NCI-H1930 (cell line): ENCODE results near the gene HOXD9.

ENCODE experiments used
- DNase-seq, 2 experiments: peaks; one replicate each; lab custom pipeline; 2025; lab: John Stamatoyannopoulos, UW

The HOXD9 gene

DNA sequence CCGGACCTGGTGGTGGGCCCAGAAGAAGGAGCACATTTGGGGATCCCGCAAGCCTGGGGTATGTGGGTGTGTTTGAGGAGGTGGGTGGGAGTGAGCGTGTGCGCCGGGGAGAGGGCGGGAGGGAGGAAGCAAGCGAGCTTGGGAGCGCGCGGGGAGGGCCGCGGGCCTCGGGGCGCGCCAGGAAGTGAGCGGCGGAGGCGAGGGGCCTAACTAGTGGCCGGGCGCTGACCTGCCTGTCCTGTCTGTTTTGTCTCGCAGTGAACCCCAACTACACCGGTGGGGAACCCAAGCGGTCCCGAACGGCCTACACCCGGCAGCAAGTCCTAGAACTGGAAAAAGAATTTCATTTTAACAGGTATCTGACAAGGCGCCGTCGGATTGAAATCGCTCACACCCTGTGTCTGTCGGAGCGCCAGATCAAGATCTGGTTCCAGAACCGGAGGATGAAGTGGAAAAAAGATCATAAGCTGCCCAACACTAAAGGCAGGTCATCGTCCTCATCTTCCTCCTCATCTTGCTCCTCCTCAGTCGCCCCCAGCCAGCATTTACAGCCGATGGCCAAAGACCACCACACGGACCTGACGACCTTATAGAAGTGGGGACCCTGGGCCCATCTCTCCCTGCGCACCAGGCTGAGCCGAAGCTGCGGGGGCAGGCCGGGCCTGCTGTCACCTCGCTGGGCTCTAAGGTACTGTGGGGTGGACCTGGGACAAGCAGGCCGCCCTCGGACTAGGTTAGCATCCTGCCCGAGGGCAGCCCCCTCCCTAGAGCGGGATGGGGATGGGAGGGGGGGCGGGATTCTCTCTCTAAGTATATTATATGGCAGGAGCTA lies 30.0 kb downstream of the HOXD9 start:
- DNase-seq: no peak

GRCh38 chr2:176154576-176155252 lies 32.2 kb downstream of the HOXD9 start:
- DNase-seq: no peak

GRCh38 chr2:176155356-176156044 lies 33.0 kb downstream of the HOXD9 start:
- DNase-seq: no peak

DNA sequence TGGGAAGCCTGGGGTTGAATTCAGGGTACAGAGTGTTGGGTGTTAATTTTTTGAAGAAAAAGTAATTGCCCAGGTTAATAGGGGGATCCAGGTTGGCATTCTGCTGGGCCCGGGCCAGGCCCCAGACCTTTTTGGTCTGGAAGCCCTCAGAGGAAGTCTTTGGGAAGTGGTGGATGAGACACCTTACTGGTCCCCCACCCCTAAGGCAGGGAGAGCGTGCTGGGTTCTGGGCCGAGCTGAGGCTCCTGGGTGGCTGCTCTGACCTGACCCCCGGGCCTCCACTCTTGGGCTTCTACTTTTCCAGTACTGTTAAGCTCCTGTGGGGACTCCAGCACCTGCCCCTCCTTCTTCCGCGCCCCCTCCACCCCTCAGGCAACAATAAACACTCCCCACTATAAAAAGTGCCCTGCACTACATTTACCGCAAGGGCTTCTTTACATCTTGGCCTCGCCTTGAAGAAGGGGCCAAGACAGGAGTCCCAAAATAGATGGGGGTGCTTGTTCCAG lies 33.8 kb downstream of the HOXD9 start:
- DNase-seq: no peak

DNA sequence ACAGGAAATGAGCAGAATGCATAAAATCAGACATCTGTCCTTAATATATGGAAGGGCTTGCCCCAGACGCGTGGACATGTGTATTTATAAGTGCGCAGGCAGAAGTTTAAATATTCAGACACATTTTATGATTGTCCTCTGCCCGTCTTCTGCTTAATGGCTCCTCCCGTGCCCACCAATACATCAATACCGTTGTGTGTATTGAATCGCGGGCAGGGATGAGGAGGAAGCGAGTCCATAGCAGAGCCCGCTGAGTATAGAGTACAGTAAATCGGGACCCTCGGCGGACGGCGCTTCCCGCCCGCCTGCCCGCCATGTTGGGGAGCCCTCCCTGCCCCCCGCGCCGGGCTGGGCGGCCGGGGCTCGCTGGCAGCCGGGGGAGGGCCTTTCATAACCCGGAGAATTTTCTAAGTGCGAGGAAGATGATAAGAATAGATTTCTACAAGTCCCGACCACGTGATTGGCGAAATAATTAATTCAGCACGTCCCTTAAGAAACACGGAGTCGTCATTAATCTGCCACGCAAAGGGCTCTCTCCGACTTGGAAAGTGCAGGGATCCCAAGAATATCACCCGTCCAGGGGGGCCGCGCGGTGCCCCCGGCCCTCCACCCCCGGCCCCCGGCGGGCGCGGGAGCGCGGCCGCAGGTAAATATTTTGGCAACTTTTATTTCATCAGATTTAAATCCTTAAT lies 34.4 kb downstream of the HOXD9 start, which contains the start of gene HOXD3:
TSS of gene HOXD3 (plus strand) at position 501 of the 692 bp plus-strand sequence. CDS start 11,808 bp downstream, outside the sequence.
- DNase-seq: no peak

DNA sequence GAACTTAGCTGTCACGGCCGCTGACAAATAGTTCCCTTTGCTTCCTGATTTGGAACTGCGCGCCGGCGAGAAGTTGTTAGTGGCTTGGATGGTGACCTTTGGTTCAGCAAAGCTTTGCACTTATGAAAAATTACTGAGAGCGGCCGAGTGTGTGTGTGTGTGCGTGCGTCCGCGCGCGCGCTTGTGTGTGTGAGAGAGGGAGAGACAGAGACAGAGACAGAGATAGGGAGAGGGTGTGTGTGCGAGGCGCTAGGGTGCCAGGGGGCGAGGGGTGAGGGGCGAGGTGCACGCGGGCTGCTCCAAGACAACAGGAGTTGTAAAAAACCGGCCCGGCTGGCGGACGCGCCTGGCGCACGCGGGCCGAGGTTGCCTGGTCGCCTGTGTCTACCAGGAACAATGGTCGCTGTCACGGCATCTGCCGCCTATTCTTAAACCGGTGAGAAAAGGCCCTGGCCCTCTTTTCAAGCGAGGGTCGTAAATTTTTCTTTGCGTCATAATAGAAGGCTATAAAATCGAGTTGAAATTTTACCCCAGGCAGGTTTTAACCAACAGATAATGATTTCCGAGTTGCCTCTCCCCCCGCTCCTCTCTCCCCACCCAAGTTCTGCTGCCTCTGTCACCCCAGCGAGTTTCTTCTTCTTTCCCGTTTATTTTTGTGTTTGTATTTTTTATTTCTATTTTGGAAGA lies 35.1 kb downstream of the HOXD9 start:
- DNase-seq: peak; percentile 43 to 51

- no peak for DNase-seq
Observed at GRCh38 chr2:176158186-176158591, 35.7 kb downstream of the HOXD9 start.

GRCh38 chr2:176158855-176159662 lies 36.5 kb downstream of the HOXD9 start:
- no peak for DNase-seq

DNA sequence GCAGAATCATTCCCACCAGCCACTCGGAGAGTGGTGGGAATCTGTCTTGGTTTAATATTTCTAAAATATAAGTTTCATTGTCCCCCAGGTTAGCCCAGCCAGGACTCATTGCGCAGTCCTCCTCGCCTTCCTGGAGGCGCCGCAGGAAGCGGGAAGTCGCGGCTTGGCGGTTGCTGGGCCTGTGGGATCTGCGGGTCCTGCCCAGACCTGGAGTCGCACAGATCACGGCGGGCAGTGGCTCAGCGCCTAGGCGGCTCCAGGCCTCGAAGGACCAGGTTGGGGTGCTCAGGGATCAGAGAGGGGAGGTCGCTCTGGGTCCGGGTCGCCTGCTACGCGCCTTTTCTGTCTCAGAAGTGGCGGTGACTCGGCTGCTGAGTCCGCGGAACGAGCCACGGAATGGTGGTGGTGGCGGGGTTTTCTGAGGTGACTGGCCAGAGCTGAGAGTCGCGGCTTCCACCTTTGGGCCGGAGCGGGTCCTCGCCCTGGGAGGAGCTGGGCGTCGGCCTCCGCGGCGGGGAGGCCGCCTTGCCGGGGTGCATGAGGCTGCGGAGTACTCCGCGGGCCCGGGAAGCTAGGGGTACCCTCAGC lies 37.2 kb downstream of the HOXD9 start:
- no peak for DNase-seq

GRCh38 chr2:176160251-176160985 lies 37.9 kb downstream of the HOXD9 start:
- DNase-seq: no peak

DNA sequence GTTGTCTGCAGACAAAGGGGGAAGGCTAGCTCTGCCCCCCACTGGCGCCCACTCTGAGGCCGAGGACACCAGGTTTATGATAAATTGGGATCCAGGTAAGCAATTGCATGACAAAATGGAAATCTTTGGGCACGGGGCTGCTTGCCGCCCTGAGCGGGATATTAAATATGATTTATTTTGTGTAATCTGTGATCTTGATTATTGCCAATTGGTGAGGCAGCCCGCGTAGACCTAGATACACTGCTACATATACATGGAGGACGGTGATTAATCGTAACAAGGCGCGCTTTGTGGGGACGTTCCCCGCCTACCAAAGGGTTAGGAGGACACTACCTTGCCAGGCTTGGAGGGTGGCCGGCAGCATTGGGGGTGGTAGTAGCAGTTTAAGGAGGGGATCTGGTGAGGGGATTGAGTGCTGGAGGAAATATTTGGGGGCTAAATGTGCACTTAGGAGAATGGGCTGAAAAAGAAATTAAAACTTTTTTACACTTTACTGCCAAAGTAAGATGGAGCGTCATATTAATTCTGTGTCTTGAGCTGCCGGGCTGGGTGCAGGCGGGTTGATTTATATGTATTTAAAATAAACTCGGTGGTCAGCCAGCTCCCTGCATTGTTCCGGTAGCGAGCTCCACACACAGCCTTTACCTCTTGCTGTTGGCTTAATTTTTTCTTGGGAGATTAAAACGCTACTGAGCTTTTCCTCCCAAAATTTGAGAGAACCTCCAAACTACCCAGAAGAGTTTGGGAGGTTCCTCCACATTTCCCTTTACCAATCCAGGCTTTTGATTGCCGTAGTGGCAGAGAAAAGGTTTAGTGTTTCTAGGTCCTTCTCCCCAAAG lies 38.7 kb downstream of the HOXD9 start:
- no peak for DNase-seq

DNA sequence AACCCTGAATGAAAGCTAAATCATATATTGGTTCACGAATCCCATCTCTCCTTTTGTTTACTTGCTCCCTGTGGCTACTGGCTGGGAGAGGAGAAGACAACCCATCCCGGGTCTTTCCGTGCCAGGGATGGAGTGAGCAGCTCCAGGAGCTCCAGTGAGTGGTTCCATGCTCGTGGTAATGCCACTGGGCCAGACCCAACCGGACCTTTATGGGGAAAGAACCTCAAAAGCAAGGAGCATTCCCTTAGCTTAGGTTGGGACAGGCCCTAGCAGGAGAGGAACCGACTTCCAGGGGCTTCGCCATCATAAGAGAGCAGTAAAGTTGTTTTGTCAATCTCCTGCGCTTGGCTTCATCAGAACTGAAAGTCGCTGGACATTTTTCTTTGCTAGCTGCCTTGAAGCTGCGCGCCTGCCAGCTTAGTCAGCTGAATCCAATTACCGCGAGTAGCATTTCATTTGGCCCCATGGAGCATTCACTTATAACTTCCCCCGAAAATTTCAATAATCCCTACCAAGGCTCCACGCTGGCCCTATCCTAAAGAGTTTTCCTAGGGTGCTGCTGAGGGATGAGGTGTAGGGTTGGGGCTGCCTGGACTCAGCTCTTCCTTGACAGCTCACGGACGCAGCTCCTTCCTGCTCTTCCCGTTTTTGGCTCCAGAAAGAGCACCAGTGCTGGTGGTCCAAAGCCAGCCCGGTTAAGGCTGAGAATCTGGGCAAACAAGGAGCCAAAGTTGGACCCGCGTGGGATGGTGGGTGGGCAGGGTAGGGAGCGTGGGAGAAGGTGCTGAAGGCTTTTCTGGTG lies 39.5 kb downstream of the HOXD9 start:
- DNase-seq: no peak

GRCh38 chr2:176162911-176163671 lies 40.6 kb downstream of the HOXD9 start:
- no peak for DNase-seq

DNA sequence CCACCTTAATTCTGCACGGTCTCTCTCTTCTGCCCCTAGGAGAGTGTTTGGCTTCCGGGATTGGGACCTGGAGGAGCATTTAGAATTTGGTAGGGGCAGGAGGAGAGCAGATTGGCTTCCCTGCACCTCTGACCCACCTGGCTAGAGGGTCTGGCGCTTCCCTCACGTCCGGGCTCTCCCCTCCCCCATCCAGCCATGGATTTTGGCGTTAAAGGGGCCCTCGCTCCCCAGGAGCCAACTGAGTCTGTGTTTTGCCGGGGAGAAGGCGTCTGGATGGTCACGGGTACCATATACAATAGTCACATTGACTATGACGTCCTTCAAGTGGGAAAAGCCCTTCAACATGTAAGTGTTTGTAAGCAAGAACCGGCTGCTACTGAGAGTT lies 41.1 kb downstream of the HOXD9 start:
- no peak for DNase-seq

- no peak for DNase-seq
Observed at GRCh38 chr2:176164201-176164600, 41.7 kb downstream of the HOXD9 start.

DNA sequence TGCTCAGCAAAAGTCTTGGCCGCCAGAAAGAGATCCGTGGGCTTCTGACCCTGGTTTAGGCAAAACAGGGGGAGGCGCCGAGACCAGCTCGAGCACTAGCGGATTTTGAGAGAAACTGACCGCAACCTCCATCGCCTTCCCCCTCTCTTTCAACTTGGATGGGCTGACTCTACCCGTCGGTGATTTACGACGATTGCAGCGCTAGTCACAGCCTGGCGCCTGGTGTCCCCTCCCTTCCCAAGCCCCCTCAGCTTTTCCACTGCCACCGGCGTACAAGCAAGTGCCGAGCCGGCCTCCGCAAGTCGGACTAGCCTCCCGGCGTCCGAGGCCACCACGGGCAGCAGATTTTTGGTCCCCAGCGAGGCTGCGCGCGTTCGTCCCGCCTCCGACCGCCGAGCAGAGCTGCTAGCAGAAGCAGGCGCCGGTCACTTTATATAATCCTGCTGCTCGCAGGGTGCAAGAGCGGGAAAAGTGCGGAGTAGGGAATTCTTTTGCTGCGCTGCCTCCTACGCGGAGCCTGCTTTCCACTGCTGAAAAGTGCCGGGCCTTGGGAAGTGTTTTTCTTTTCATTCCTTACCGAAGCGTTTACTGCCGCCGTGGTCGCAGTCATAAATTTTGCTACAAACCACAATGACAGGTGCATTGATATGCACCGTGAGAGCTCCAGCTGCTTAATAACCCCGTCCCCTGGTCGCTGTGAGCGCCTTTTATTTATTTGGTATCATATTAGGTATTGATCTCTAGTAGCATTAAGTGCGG lies 42.3 kb downstream of the HOXD9 start:
- DNase-seq: no peak
